ENCODE results near the gene TARBP1. TPM values are rescaled to one million over a fixed set of nuclear protein-coding genes. Genes with fewer than 3 reads are reported as not detected.

The TARBP1 gene
- total RNA-seq: 5.5 and 7.5 TPM in 2 replicates

GRCh38 chr1:234478481-234479309 lies at the start of gene TARBP1:
TSS of gene TARBP1 (minus strand) at chr1:234479179. CDS start at chr1:234479103, 76 bp downstream.

GRCh38 chr1:234373064-234373958 lies 105.7 kb downstream of the TARBP1 start, which contains the start of gene COA6:
TSS of gene COA6 (plus strand) at chr1:234373456. CDS start at chr1:234373467, 11 bp downstream.

Other genes starting within 250 kb of the TARBP1 start
- gene COA6, start 105.7 kb downstream of the TARBP1 start, total RNA-seq: 18.2 and 28.6 TPM in 2 replicates
- gene IRF2BP2, start 131.0 kb upstream of the TARBP1 start, total RNA-seq: 88.8 and 91.1 TPM in 2 replicates

All from epithelial cell of alveolus of lung (primary cell).